Gastrocnemius medialis (tissue), 4 donors: ENCODE results near the gene TRIM69.

Experiments used
- POLR2A ChIP-seq, 2 donors: fragments of 450-650 bp; IDR thresholded peaks; one replicate each; pipeline ENCODE4 v1.6.1; 2017; ENCODE audit warnings: antibody characterized with exemption in 2 of 2, mild to moderate bottlenecking in 2 of 2, moderate library complexity in 2 of 2
- TF ChIP-seq, protein P1 (sequence below), 5 experiments: fragments of 450-650 bp in 3 of 5; fragments of 200-600 bp in 2 of 5; sonication (generic) in 2 of 5; IDR thresholded peaks in 4 of 5; conservative IDR thresholded peaks in 1 of 5; 1 replicate in 4 of 5; 2 replicates in 1 of 5; pipeline ENCODE4 v1.5.1; 2016 to 2019; ENCODE audit warnings: antibody characterized with exemption in 5 of 5, mild to moderate bottlenecking in 3 of 5, moderate library complexity in 3 of 5

DNA sequence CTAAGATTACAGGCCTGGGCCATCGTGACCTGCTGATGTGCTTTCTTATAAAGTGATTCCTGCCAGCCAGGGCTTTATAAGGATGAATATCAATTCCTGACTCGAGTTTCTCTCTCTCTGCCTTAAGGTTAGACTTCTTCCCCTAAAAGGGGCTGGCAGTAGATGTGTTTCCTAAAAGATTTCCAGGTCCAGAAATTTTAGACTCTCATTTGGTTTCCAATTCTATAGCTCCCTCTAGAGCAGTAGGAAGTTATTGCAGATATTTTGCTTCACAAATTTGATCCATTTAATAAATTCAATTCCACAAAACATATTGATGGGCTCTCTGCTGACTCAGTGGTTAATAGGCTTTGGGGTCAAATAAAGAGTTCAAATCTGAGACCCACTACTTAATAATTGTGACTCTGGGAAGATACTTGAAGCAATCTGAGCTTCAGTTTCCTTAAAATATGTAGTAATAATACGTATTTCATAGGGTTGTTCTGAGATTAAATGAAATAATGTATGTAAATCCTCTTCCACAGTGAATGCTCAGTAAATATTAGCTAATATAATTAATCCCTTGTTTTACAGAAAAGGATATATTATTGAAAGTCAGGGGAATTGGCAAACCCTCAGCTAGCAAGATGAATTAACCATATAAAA, 2.1 kb downstream of the TRIM69 start:
- TF ChIP-seq, protein P1, sequence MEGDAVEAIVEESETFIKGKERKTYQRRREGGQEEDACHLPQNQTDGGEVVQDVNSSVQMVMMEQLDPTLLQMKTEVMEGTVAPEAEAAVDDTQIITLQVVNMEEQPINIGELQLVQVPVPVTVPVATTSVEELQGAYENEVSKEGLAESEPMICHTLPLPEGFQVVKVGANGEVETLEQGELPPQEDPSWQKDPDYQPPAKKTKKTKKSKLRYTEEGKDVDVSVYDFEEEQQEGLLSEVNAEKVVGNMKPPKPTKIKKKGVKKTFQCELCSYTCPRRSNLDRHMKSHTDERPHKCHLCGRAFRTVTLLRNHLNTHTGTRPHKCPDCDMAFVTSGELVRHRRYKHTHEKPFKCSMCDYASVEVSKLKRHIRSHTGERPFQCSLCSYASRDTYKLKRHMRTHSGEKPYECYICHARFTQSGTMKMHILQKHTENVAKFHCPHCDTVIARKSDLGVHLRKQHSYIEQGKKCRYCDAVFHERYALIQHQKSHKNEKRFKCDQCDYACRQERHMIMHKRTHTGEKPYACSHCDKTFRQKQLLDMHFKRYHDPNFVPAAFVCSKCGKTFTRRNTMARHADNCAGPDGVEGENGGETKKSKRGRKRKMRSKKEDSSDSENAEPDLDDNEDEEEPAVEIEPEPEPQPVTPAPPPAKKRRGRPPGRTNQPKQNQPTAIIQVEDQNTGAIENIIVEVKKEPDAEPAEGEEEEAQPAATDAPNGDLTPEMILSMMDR (IDR thresholded peaks at IDR 0.05 in 4 of 5, conservative IDR thresholded peaks at IDR 0.05 in 1 of 5): peak; percentile 46 to 75 (median 69)
- TF ChIP-seq POLR2A (IDR thresholded peaks at IDR 0.05): no peak
